Activated naive CD4-positive, alpha-beta T cell (primary cell): ENCODE measurements around the gene FMN2.

Experiments used
- DNase-seq, 4 experiments: peaks; one replicate each; lab custom pipeline; 2025; lab: John Stamatoyannopoulos, UW

FMN2 gene

GRCh38 chr1:240091614-240092300, at the start of gene FMN2:
TSS of gene FMN2 (plus strand) at chr1:240091883. CDS start at chr1:240092110, 227 bp downstream.
- DNase-seq = no peak

DNA sequence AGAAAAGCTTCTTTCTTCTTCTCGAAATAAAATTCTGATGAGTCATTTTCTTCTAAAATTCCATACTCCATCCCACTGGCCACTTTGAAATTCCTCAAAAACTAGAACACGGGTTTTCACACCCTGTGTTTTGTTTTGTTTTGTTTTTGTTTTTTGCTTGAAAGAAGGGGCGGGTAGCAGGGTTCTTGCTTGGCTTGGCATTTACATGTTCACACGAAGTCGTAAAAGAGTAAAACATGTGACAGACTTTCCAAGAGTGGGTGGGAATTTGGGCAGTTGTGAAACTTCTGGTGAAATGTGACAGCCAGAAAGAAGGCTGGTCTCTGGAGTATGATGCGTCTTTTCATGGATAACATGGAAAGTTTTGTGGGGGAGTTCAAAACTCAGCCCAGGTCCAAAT, 47.1 kb upstream of the FMN2 start:
- no peak for DNase-seq

- DNase-seq = no peak
Observed at GRCh38 chr1:240046000-240046399, 45.7 kb upstream of the FMN2 start.

- no peak for DNase-seq
Observed at GRCh38 chr1:240054109-240054701, 37.5 kb upstream of the FMN2 start.

DNA sequence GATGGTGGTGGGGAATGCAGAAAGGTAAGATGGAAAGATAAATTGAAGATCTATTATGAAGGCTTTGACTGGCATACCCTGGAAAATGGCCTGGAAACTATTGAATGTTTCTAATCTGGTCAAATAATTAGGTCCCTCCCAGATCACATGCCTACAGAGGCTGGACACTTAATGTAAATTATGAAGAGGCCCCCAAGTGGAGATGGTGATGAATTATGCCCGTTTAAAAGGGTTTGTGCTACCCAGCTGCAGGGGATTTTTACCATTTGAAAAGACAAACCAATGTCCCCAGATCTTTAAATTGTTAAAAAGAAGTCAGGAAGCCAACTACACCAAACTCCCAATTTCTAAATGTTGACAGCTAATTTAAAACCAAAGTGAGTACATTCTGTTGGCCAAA, 35.7 kb upstream of the FMN2 start:
- DNase-seq = no peak

- DNase-seq = no peak
Observed at GRCh38 chr1:240056350-240056749, 35.3 kb upstream of the FMN2 start.

DNA sequence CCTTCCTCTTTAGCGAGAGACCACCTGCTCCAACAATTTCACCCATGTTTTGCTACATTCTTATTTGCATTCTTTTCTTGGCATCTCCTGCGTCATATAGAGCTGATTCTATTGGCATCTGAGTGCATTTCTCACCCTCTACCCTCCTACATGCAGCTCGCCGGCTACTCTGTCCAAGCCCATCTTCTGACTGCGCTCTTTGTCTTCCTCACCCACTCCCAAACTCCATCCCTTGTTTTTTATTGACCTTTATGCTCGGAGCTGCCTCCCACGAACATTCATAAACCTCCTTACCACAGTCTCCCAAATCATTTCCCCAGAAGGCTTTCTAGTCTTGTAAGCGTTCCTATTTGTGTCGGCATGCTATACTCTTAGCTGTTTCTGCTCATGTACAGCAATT, 33.6 kb upstream of the FMN2 start:
- no peak for DNase-seq

GRCh38 chr1:240068961-240069360, 22.7 kb upstream of the FMN2 start:
- DNase-seq = no peak

DNA sequence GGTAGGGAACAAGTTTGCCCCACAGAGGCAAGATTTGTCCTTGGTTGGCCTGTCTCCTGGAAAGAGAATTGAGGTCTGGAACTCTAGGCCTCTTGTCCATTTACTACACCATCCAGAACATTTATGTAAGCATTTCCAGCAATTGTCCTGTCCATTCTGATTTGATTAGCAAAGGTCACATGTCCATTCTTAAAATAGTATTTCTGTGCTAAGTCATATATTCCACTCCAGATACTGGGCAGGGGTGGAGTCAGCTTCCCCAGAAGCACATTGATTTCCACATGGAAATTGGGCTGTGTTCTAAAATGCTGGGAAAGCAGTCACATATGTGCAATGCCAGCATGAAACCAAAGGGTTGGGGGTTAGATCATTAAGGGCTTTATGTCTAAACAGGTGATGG, 21.5 kb upstream of the FMN2 start:
- no peak for DNase-seq

DNA sequence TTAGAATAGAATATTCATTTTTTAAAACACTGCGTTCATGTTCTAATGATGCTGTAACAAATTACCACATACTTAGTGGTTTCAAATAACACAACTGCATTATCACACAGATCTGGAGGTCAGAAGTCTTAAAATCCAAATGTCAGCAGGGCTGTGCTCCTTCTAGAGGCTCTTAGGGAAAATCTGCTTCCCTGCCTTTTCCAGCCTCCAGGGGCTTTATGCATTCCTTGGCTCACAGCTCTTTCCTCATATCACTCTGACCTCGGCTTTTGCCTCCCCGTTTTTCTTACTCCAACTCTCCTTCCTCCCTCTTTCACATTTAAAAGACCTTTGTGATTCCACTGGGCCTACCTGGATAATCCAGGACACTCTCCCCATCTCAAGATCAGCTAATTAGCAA, 18.6 kb upstream of the FMN2 start:
- DNase-seq = no peak

GRCh38 chr1:240074422-240074821, 17.3 kb upstream of the FMN2 start:
- no peak for DNase-seq

- DNase-seq = no peak
Observed at GRCh38 chr1:240074908-240075307, 16.8 kb upstream of the FMN2 start.

- DNase-seq = no peak
Observed at GRCh38 chr1:240084337-240084736, 7.3 kb upstream of the FMN2 start.

- DNase-seq = no peak
Observed at GRCh38 chr1:240084749-240085148, 6.9 kb upstream of the FMN2 start.

DNA sequence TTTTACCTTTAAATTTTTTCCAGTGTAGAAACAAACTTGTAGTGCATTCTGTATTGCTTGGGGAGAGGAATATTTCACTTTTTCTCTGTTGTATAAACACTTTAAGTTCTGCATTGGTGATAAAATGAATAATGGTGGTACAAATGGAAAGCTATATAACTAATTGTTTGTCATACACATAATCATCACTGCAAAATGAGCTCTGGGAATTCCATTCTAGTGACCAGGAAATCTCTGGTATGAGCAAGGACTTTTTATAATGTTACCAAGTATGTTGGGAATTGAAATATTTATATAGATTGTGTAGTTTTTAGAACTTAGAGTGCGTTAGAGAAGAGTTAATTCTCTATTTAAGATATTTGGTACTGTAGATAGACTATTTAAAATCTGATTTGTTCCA, 5.0 kb upstream of the FMN2 start:
- DNase-seq = no peak

- DNase-seq = no peak
Observed at GRCh38 chr1:240090014-240090413, 1.7 kb upstream of the FMN2 start.

- no peak for DNase-seq
Observed at GRCh38 chr1:240090957-240091600, 604 bp upstream of the FMN2 start.

DNA sequence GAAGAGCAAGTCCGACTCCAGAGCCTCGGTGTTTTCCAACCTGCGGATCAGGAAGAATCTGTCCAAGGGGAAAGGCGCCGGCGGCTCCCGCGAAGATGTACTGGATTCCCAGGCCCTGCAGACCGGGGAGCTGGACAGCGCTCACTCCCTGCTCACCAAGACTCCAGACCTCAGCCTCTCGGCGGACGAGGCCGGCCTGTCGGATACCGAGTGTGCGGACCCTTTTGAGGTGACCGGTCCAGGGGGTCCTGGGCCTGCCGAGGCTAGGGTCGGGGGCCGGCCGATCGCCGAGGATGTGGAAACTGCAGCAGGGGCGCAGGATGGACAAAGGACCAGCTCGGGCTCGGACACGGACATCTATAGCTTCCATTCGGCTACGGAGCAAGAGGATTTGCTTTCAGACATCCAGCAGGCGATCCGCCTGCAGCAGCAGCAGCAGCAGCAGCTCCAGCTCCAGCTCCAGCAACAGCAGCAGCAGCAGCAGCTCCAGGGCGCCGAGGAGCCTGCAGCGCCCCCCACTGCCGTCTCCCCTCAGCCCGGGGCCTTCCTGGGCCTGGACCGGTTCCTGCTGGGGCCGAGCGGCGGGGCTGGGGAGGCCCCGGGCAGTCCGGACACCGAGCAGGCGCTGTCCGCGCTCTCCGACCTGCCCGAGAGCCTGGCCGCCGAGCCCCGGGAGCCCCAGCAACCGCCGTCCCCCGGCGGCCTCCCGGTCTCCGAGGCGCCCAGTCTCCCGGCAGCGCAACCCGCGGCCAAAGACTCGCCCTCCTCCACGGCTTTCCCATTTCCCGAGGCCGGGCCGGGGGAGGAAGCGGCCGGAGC, 827 bp downstream of the FMN2 start:
- DNase-seq = no peak

DNA sequence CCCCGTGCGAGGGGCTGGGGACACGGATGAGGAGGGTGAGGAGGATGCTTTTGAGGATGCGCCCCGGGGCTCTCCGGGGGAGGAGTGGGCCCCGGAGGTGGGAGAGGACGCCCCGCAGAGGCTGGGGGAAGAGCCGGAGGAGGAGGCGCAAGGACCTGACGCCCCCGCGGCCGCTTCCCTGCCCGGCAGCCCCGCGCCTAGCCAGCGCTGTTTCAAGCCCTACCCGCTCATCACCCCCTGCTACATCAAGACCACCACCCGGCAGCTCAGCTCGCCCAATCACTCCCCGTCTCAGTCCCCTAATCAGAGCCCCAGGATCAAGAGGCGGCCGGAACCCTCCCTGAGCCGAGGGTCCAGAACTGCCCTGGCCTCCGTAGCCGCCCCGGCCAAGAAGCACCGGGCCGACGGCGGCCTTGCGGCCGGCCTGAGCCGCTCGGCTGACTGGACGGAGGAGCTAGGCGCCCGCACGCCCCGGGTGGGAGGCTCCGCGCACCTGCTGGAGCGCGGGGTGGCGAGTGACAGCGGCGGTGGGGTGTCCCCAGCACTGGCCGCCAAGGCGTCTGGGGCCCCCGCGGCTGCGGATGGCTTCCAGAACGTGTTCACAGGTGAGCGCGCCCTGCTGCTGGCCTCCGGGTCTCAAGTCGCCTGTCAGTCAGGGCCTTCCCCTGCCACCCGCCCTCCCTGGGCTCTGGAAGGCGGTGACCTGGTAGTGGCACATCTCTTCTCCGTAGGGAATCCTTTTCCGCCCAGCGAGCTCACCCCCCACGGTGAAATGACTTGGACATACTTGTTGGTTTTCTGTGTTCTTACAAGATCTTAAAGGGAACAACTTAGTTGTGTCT, 1.7 kb downstream of the FMN2 start:
- no peak for DNase-seq

GRCh38 chr1:240094041-240094722, 2.5 kb downstream of the FMN2 start:
- no peak for DNase-seq

DNA sequence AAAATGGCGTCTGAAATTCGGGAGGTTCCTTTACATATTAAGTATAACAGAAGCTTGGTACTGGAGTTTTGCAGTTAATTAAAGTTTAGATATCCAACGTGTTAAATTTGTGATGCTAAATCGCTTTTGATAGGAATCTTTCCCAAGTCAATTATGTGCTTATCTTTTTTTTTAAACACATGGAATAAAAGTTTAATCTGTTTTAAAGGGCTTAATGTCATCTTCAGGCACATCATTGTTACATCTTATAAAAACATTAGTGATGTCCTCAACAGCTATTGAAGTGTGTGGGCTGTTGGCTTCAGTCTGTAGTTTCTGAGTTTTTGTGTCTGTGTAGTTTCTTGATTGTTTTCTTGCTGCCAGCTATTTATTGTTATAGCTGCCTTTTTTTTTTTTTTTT, 5.3 kb downstream of the FMN2 start:
- DNase-seq = no peak
